ENCODE data around the gene NUP88.

Gene NUP88

DNA sequence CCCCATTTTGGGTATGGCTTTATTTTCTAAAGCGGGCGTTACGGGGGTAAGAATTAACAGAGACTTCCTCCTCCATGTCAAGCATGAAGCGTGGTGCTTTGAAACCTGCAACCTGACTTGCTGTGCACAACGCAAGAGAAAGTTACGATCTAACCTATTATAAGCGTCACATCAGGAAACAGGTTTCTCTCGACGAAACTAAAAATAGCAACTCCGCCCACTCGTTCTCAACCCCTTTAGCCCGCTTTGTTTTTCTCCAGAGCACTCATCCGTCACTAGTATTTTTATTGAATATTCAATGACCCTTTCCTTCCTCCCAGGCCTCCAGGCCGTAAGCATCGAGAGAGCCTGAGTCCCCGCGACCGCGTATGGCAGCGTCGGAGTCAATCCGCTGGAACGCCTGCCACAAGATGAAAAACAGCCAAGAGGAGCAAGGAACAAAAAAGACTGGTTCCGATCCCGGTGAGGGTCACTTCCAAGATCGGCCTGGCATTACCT, 555 bp downstream of the NUP88 start:
- no peak for DNase-seq

DNA sequence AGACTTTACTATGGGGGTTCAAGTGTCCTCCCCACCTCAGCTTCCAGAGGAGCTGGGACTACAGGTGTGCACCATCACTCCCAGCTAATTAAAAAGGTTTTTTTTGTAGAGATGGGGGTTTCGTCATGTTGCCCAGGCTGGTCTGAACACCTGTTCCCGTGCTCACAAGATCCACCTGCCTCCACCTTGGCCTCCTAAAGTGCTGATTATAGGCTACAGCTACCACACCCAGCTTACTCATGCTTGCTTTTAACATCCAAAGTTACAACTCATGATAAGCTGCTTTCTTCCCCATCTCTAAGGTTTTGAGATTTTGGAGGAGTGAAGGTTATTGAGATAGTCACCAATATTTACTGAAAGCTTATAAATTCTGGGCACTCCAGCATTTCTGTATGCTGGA, 2.6 kb downstream of the NUP88 start:
- no peak for DNase-seq

DNA sequence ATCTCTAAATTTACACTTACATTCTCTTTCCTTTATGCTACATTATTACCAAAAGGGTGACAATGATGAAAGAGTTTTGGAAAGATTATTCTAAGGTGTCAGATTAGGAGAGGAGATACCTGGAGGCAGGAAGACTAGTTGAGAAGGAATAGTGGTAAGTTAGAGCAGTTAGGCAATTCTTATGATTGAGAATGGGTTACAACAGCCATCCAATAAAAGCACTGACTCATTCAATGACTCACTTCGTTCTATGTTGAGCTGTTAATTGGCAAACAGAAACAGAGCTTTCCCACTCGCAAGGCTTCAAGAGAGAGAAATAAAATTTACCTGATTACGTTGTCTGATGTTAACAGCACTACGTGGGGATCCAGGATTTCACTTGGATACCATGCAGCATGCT, 5.8 kb downstream of the NUP88 start:
- DNase-seq: no peak

- no peak for DNase-seq
Measured at GRCh38 chr17:5410594-5411272, 8.7 kb downstream of the NUP88 start.

DNA sequence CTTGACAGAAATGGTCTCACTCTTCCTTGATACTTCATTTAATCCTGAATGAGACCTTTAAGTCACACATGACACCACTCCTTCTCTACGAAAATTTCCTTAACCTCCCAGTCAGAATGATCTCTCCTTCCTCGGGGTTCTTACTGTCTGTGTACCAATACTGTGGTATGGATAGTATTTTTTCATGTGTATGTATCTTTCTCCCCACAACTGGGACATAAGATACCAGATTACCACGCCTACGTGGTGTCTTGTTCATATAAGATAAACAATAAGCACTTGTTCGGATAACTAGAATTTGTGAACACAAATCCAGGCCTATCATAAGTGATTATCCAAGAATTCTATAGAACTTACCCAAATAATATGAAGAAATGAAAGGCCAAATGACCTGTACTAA, 11.3 kb downstream of the NUP88 start:
- DNase-seq: no peak

DNA sequence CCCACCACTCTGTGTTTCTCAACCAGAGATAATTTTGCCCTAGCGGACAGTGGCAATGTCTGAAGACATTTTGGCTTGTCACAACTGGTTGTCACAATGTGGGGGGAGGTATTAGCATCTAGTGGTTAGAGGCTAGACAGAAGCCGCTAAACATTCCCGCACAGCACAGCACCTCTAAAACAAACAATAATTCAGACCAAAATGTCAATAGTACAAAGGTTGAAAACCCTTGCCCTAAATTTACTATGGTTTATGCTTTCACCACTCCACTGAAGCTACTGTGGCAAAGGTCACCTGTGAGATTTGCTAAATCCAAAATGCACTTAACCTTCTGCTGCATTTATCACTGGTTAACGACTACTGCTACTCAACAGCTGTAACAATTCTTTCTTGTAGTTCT, 14.1 kb downstream of the NUP88 start:
- DNase-seq: no peak

DNA sequence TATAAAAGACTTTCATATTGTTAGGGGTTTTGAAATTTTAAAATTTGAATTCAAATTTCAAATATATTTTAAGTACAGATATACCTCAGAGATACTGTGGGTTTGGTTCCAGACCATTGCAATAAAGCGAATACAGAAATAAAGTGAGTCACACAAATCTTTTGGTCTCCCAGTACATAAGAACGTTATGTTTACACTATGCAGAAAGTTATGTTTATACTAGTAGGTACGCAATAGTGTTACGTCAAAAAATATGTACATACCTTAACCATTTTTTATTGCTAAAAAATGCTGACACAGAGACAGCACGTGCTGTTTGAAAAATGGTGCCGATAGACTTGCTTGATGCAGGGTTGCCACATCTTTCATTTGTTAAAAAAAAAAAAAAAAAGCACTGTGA, 19.7 kb downstream of the NUP88 start:
- DNase-seq: no peak

DNA sequence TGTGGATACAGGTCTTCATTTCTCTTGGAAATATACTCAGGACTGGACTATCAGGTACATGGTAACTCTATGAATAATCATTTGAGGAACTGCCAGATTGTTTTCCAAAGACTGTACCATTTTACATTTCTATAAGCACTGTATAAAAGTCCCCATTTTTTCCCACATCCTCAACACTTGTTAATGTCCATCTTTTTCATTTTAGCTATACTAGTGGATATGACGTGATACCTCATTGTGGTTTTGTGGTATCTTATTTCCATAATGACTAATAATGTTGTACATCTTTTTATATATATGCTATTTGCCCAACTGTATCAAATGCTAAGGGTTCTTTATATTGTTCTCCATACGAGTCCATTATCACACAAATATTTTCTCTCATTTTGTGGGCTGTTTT, 22.9 kb downstream of the NUP88 start:
- DNase-seq: no peak

GRCh38 chr17:5391678-5392077, 27.8 kb downstream of the NUP88 start:
- no peak for DNase-seq

- no peak for DNase-seq
Measured at GRCh38 chr17:5381542-5381941, 37.9 kb downstream of the NUP88 start.

GRCh38 chr17:5380491-5381135, 38.8 kb downstream of the NUP88 start:
- DNase-seq: no peak

DNA sequence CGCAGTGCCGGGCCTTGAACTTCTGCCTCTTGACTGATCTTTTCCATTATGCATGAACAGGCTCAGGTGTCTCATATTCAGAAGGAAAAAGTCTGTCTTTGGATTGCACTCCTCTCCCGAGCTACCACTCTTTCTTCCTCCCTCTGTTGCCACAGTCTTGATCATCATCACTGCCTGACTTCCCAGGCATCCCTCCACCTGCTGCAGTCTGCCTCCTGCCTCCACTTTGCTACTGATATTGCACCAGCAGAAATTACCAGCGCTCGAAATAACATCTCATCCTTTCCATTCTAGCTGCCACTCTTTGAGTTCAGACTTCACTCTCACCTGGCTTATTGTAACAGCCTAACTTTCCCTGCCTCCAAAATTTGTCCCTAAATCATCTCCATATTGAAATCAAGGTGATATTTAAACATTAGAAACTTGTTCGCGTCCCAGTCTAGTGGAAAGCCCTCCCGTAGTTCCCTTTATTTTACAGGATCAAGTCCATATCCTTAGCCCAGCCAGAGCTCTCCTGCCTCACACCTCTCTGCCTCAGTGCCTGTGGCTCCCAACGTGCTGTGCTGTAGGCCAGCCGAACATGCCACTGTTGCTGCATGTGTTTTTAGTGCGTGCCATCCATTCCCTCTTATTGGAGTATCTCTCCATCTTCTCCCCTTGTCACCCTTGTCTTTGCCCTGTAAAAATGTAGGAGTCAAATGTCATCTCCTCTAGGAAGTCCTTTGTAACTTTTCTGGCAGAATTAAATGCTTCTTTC, 39.9 kb downstream of the NUP88 start:
- DNase-seq: no peak

DNA sequence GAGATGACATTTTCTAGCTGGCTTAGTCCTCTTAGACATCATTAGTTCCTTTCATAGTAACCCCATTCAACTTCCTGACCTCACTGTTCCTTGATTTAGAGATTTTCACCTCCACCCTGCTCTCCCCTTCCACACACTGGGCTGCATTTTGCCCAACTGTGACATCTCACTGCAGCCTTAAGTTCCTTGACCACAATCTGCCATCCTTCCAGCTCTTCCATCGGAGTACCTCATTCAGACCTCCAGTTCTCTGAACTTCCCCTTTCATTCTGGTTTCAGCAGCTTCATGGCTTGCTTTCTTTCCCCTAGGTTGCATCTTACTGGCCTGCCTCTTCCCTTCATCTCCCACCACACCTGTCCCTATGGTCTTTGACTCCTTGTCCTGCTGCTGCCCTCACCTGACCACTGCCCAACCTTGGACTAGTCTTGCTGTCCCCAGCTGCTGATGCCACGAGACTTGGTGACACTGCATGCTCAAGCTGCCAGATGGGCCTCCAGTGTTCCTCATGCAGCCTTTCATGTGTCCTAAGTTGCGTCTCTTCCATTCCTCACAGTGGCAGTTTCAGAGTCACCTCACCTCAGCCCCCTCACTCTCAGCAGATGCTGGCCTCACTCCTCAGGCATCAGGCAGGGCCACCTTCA, 40.8 kb downstream of the NUP88 start:
- DNase-seq: no peak

DNA sequence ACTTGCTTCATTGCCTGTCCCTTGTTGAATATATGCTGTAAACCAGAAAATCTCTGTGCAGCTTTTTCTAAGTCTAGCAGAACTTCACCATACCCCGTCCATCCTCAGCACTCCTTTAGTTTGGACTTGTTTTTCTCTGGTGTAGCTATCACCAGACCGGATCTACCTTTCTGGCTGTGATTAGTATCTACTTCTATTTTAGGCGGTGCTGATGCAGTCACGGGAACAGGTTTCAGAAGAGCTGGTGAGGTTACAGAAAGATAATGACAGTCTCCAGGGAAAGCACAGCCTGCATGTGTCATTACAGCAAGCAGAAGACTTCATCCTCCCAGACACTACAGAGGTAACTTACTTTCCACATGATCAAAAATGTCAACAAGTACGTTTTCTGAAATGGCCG, 46.4 kb downstream of the NUP88 start:
- DNase-seq: no peak

DNA sequence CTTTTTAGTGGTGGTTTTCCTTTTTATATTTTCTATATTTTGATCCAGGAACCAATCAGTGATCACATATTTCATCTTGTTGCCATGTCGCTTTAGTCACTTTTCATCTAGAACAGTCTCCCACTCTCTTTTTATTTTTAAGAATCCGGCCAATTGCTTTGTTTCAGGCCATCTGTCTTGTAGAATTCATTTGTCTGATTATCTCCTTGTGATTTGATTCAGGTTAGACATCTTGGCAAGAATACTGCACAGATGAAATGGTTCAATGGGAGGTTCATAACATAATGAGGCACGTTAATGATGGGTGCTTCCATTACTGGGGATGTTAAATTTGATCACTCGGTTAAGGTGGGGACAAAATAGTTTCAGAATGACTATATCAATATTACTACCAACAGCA, 49.1 kb downstream of the NUP88 start:
- DNase-seq: no peak

- DNase-seq: no peak
Measured at GRCh38 chr17:5365831-5366230, 53.6 kb downstream of the NUP88 start.

GRCh38 chr17:5364696-5365095, 54.8 kb downstream of the NUP88 start:
- DNase-seq: no peak

DNA sequence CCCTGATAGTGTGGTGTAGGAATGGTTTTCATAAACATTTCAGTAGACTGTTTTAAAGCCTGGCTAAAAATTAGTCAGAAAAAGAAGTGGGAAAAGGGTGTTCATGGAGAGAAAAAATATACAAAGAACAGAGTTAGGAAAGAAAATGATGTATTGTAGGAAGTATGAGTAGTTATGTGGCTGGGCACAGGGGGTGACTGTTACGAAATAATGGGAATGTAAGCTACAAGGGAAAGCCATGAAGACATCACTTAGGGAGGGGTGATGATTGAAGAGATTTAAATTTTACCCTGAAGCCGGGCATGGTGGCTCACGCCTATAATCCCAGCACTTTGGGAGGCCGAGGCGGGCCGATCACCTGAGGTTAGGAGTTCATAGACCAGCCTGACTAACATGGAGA, 55.3 kb downstream of the NUP88 start:
- no peak for DNase-seq

GRCh38 chr17:5362162-5362811, 57.2 kb downstream of the NUP88 start:
- DNase-seq: no peak

GRCh38 chr17:5361426-5361825, 58.0 kb downstream of the NUP88 start:
- no peak for DNase-seq

DNA sequence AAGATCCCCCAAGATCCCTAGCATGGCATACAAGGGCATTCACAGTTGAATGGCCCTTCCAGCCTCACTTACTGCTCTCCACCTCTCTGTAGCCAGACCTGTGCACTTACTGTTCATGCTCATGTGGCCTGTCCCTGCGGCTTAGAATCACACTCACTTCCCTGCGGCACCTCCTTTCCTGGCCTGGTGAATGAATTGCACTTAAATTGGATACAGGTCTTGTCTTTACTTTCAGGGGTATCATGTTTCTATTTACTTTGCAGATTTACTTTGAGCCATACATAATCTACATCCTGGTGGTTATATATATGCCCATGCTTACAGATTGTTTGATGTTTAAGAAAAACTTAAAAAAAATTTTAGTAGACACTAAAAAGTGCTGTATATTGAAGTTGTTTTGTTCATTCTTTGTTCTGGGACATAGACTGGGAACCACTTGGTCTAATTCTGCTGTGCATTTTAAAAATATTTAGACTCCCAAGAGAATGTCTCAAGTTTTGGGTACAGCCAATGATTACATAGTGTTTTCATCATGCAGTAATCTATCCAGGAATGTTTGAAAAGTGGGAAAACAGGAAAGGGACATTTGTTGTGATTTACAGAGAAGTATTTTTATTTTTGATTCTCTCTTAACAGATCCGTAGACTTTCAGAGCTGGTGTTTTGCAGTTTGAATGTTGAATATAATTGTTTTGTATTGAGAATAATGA, 63.9 kb downstream of the NUP88 start:
- no peak for DNase-seq

GRCh38 chr17:5354886-5355415, 64.5 kb downstream of the NUP88 start:
- no peak for DNase-seq

Measured in AML-193 (cell line).